RPMI7951 (cell line): ENCODE data around the gene RNF181. TPM values are rescaled to one million over a fixed set of nuclear protein-coding genes. Genes with fewer than 3 reads are reported as not detected.
"Not testable (repeated sequence)": the region's sequence is repeated elsewhere in the genome, so short reads cannot be mapped to it uniquely, and the experiment has no call there.

Experiments
- DNase-seq: peaks from one replicate; pipeline ENCODE4 v3.0.0-alpha.2; 2012; ENCODE audit warnings: low read depth
- total RNA-seq: library from RNA; depleted of rRNA; stranded (reverse); fragments of >200 nt; shearing (Covaris generic); gene quantifications from 2 replicates; pipeline ENCODE4 v1.2.3, GENCODE V29; 2014

The RNF181 gene
- total RNA-seq, 1 experiment from 2014 or later = 359 TPM

DNA sequence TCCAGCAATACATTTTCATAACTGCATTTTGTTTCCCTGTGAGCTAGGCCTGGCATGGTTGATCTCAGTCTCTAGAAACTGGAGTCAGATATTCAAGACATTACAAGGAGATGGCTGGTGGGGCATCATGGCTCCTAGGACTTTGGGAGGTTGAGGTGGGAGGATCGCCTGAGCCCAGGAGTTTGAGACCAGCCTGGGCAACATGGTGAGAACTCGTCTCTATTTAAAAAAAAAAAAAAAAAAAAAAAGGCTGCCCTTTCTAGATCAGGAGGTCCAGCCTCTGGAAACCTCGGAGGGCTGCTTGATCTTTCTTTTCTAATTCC lies 18.5 kb upstream of the RNF181 start:
- no peak for DNase-seq

DNA sequence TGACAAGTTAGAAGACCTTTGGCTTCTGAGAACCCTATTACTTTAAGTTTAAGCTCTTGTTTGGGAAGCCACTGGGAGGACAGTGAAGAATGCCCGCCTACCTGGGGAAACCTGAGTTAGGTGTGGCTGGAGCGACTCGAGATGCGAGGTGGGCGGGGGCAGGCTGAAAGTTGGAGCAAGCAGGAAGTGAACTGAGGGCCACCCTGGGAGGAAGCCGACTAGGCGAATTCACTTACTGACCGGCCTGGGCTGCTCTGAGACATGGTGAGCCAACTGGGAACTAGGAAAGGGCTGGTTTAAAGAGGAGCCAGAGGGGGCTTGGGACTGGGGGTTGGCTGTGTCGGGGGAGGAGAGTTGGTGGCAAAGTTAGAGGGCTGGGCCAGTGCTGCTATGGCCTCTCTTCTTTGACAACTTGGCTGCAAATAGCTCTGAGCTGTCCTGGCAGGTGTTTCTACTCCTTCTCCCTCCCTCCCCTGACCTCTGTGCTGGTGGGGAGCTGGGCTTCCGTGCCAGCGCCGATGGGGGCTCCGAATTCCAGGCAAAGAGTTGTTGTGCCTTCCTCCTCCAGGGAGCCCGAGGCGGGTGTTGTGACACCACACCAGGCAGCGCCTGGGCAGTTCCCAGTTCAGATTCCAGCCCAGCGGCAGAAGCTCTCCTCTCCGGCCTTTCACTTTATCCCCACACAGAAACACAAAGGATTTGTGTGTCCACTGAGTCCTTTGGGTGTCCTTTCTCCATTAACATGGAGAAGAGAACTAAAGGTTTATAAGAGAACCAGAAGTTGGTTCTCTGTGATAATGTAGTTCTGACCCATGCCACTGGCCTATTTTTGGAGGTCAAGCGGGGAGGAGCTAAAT lies 17.9 kb upstream of the RNF181 start, which contains the start of gene VAMP8:
Gene VAMP8 (plus strand): TSS at position 201 of the 857 bp plus-strand sequence. CDS start 61 bp downstream, at position 262.
- peak; percentile 70 for DNase-seq

DNA sequence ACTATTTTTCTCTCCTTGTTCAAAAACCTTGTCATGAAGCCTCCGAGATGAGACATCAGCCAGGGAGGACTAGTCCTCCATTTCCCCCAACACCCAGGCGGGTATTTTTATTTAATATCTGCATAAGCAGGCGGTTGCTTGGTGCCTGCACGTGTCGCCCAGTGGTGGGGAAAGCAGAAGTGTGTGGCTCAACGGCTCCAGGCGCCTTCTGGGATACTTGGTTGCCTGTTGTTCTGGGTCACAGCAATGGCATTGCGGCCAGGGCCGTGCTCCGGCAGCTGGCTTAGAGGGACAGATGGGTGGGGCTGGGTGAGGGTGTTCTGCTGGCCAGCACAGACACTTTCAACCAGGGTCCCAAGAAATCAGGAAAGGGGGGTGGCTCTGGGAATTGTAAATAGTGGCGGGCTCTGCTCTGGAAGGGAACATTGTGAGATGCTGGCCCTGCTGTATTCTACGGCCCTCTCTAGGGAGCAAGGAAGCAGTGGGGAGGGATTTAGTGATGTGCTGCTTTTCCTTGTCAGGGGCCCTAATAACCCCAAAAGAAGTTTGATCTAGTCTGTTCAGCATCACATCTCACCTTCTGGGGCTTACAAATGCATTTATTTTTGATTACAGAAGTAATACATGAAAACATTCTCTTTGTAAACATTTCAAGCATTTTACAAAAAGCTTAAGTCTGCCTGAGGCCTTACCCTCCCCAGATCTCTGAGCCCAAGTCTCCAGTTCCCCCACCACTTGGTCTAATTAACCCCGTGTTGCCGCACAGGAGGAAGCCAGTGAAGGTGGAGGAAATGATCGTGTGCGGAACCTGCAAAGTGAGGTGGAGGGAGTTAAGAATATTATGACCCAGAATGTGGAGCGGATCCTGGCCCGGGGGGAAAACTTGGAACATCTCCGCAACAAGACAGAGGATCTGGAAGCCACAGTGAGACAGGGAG lies 17.0 kb upstream of the RNF181 start:
- DNase-seq = peak; percentile 29

DNA sequence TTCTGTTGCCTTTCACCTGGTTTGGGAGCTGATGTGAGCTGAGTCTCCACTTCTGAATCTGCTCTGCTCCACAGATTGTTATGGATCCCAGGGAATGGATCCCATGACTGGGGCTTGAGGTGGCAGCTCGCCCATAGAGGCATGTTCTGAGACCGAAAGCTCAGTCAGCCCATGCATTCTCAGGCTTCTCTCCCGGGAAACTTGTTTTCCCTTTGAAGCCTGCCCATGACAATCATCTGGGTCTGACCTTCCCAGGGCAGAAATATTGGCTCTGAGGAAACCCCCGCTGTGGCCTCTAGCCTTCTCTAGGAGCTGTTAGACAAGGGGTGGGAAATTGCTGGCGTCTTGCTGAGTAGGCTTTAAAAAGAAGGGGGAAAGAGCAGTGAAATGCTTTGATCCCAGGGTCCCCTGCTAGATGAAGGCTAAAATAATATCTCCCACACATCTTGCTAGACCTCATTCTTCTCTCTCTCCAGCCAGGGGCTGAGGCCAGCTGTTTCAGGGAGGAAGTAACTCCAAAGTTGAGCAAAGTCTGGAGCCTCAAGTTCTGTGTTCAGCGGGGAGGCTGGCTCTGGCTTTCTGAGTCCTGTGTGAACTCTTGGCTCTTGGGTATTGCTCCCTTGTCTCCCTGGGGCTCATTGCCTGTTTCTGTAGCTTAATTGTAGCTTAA lies 16.1 kb upstream of the RNF181 start:
- no peak for DNase-seq

DNA sequence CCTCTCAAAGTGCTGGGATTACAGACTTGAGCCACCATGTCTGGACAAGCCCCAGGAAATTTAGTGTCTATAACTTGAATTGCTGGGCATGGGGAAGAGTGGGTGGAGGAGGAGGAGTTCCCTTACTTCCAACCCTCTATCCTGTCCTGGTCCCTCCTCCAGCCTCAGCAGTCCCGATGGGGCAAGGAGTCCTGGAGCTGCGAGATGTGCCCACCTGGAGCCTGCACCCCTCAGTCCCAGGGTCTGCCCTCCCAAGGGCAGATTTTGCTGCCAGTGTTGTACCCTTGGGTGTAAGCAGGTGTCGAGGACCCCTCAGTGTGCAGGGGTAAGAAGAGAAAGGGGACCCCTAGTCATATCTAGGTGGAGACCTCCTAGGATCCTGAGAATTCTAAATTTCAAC lies 15.3 kb upstream of the RNF181 start:
- DNase-seq = no peak

DNA sequence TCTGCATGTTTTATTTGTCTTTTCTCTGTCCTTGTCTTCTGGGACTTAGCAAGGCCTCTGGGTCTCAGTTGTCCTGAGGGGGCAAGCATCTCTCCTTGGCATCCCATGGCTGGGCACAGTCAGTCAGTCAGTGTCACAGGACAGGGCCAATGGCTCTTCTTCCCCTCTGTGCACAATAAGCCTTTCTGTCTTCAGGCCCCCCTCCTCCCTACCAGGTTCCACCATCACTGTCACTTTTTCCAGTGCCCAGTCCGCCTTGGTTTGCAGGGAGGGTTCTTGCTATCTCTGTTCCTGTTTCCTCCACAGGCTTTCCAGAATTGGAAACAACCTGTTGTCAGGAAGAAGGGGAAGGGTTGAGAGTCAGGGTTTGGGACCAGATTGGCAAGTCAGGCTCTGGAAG lies 13.1 kb upstream of the RNF181 start:
- DNase-seq = no peak

DNA sequence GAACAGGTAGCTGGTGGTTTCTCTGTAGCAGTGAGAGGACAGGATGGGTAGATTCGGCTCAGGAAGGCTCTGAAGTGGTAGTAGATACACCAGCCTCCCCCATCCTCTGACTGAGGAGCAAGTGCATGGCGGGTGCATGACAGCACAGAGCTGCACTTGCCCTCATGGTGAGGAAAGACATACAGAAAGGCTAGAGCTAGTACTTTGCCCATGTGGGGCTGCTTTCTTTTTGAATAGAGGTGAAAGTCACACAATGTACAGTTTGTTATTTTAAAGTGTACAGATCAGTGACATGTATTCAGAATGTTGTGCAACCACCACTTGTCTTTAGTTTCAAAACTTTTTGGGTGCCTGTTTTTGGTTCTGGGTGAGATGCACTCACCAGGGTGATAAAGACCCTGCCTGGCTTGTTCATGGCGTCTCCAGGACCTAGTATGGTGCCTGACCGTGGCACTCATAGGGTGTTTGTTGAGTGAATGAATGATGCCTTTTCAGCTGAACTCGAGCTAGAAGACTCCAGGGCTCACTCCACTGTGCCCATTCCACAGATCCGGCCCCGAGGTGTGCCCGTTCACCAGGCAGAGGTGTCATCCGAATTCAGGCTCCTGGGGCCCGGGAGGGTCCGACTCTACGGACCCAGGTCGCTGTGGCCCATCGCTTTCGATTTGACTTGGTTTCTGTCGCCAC lies 11.7 kb upstream of the RNF181 start:
- DNase-seq = no peak

DNA sequence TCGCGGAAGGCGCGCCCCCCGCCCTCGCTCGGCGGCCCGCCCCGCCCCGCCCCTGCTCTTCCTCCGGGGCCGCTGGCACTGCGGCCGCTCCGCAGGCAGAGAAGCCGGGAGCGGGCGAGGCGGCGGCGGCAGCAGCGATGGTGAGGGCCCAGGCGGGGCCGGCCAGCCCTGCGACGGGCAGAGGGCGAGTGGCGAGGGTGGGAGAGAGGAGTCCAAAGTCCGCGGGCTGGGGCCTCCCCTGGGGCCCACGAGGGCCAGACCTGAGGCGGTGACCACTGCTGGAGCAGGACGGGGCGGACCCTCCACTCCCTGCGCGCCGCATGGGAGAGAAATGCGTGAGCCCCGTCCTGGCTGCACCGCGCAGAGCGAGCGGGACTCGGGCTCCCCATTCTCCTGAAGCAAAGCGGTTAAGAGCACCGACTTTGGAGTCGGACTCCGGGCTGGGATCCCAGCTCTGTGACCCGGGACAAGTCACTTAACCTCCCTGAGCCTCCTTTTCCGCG lies 11.1 kb upstream of the RNF181 start, which contains the start of gene VAMP5:
Gene VAMP5 (plus strand): TSS at position 78 of the 503 bp plus-strand sequence. CDS start 60 bp downstream, at position 138.
- peak; percentile 46 for DNase-seq

DNA sequence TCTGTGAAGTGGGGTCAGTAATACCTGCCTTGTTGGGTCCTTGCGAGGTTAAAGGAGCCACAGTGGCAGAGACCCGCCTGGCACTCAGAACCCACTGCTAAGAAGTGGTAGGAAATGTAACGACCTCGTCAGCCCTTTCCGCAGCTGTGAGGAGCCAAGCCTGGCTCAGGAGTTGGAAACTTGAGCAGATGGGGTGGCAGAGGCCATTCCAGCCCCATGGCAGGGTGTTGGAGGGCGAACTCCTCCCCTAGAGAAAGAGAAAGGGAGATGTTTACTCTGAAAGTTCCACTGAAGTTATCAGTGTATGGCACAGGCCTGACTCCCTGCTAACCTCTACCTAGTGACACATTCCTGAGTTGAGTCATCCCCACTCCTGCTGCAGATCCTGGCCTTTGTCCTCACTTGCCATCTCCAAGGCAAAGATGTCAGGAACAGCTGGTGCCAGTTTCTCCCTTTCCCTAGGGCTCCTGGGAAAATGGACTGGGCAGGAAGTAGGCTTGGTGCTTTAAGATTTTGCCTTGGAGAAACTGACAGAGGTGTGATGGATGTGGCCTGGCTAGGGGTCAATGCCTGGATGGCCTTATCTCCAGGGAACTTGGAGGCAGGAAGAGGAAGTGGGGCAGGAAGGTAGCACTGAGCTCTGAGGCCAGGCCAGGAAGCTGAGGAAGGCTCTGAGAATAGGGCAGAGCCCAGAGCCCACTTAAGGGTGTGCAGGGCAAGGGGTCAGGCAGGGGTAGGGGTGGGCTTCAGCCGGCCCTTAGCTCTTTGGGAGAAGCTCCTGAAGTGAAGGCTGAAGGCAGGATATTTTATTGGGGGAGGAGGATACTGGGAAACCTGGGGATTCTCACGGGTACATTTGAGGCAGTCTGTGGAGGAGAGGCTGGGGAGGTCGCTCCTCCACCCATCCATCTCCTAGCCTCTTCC lies 10.4 kb upstream of the RNF181 start:
- DNase-seq = peak; percentile 97

DNA sequence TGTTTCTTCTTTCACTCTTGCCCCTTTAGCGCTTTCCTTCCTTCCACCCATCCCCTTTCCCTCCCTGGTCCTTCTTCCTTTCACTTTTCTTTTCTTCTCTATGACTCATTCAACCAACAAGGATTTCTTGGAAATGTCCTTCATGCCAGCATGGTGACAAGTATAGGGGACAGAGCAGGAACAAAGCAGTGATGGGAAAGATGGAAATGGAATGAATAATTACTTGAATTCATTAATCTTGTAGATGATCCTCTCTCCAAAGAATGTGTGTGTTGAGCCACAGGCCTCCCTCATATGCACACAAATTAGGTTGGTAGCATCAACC lies 9.8 kb upstream of the RNF181 start:
- peak; percentile 78 for DNase-seq

DNA sequence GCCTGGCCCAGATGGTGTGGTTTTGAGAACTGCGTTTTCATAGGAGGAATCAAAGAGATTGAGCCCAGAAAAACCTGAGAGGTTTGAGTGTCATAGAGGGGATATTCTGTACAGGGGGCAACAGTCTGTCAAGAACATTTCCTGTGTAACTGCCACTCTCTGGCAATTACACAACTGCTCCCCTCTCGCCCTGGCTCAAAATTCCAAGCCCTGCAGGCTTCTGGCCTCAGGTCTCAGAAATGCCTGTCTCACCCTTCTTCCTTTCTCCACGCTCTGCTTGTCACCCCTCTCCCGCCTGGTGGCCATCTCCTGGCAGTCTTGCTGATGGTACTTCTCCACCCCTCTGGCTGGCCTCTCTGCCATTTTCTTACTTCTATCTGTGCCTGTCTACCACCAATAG lies 7.3 kb upstream of the RNF181 start:
- DNase-seq = no peak

DNA sequence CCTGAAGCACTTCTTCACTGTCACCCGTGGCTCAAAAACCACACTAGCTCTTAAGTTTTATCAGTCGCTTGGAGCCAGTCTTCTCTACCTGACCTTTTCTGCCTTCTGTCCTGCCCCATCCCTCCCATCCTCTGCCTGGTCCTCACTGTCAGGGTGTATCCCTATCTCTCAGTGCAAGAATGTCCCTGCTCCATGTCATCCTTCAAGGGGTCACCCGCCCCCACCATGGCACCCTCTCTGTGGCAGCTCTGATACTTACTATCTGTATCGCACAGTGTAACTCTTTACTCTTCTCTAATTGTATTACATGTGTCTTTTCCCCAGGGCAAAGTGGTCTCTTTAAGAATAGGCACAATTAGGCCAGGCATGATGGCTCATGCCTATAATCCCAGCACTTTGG lies 6.9 kb upstream of the RNF181 start:
- no peak for DNase-seq

DNA sequence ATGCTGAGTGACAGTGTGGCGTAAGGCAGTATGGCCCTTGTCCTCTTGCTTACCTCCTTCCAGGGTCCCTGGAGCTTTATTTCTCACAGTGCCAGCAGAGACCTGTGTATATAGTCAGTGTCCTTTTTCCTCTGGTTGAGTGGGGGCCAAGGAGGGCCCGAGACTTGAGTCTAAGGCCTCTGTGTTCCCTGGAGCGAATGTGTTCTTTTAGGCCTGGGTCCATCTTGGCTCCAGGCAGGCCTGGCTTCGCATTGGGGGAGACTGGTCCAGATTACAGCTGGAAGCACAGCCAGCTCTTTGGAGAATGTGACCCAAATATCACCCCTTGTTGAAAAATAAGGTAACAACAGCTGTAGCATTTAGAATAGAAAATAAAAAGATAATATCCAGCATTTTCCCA lies 6.4 kb upstream of the RNF181 start:
- DNase-seq = no peak

DNA sequence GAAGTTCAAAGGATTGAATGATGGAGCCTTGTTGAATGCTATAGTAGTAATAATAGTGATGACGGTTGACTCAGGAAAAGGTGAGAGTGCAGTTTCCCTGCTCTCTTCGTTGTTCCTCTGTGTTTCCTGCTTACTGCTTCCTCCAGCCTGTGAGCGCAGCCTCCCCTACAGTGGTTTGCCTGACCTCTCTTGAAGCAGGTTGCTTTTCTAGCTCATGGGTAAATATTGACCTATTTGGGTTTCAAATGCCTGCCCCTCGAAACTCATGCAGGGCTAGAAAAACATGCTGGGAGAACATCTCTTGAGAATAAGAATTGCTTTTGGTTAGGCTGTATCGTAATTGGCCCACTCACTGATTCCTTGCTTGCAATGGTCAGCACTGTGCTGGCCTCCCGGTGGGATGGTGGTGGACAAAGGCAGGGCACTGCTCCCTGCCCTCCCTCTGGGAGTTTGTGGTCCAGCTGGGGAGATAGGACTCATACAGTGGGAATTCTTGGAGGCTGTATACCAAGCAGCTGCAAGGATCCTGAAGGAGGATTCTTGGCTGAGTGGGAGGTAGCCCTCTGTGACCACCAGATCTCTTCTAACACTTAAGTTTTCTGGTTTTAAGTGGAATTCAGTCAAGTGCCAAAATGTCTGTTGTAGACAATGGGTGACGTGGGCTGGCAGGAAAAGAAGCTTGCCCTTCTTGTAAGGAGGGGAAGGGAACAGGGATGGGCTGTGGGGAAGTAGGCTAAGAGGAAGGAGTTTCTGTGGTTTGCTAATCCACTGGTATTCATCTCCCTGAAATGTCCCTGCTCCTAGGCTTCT lies 5.4 kb upstream of the RNF181 start:
- DNase-seq = peak; percentile 93

DNA sequence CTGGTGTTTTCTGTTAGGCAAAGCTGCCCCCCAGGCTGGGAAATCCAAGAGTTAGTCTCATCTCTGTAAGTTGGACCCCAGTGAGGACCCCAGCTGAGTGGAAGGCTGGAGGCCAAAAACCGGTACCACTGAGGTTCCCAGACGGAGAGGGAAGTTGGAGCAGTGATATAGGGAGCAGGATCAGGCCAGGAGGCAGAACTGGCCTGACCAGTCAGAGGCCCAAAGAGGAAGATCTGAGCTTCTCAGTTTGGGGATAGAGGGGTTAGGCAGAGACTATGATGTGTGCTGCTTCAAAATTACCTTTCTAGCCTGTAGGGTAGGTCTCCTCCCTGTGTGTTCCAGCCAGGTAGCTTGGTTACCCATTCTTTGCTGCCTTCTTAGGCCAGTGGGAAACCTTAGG lies 4.6 kb upstream of the RNF181 start:
- DNase-seq = no peak

DNA sequence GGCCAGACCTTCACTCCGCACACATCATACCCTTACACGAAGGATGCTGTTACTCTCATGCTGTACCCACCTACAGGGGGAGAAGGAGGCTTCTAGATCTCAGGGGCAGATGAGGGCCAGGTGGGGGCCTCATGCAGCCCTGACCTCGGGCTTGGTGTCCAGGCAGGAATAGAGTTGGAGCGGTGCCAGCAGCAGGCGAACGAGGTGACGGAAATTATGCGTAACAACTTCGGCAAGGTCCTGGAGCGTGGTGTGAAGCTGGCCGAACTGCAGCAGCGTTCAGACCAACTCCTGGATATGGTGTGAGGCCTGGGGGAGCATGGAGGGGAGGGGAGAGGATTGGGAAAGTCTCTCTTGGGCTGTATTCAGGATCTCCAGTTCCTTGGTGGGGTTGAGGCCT lies 4.0 kb upstream of the RNF181 start:
- DNase-seq = no peak

DNA sequence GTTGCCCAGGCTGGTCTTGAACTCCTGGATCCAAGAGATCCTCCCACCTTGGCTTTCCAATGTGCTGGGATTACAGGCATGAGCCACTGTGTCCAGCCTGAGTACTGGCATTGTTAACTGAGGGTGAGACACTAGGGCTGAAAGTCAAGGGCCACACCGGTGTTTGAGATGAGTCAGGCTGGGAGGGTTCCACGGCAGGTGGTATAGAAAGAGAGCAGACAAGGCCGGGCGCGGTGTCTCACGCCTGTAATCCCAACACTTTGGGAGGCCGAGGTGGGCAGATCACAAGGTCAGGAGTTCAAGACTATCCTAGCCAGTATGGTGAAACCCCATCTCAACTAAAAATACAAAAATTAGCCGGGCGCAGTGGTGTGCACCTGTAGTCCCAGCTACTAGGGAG lies 3.2 kb upstream of the RNF181 start:
- DNase-seq = not testable (repeated sequence)

DNA sequence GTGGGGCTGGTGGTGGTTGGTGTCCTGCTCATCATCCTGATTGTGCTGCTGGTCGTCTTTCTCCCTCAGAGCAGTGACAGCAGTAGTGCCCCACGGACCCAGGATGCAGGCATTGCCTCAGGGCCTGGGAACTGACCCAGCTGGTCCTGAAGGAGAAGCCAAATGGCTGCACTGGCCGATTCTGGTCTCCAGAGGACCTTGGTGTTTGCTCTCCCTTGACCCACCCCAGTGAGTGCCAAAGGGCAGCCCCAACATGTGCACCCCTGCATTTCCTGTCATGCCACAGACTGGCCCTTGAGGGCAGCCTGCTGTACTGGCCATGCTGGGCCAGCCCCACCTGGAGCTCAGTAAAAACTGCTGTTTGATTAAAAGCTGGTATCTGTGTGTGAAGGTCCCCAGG lies 2.5 kb upstream of the RNF181 start:
- no peak for DNase-seq

DNA sequence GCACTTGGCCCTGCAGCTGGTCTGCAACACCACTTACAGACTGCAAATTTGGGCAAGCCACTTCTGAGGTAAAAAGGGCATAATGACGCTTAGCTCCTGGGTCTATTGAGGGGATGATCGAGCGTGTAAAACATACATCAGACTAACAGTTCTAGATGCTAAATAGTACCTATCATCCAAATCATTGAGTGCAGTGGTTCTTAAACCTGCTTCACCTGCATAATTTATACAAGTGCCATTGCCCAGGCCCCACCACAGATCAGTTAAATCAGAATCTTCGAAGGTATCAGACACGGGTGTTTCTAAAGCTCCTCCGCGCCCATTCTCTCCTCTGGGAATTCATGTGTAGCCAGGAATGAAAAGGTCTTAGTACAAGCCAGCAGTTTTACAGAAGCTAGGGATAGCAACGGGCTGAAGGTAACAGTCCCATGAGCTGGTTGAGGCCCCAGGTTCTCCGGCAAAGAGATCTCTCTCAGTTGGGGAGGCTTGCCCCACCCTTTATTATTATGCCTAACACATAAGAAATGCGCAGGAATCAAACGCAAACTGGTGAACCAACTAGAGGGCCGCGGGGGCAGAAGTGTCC lies 737 bp upstream of the RNF181 start:
- DNase-seq = no peak
